ENCODE measurements around the gene NFKBIL1.

- no peak for TF ChIP-seq CTCF (IDR thresholded peaks at IDR 0.05; ENCODE audit: low read depth, low read length)
- TF ChIP-seq, protein P1, sequence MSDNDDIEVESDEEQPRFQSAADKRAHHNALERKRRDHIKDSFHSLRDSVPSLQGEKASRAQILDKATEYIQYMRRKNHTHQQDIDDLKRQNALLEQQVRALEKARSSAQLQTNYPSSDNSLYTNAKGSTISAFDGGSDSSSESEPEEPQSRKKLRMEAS (IDR thresholded peaks at IDR 0.05; ENCODE audit: low read depth, low read length), result no peak
These were observed 13.4 kb upstream of the NFKBIL1 start for GRCh38 chr6:31534011-31534410.

Measured in NB4 (cell line).